HG03354 (cell line): ENCODE results near the gene RIN3.
A peak's percentile ranks its signal among the peaks of the same experiment; 100 is the strongest.

Source experiments
- ATAC-seq: cut with Tn5 transposase; IDR thresholded peaks from one replicate; pipeline ENCODE4 v1.9.1; 2021; ENCODE audit warnings: mild to moderate bottlenecking; ENCODE audit not compliant: unreplicated experiment, poor library complexity, severe bottlenecking

RIN3 gene

GRCh38 chr14:92567173-92567725 lies 53.7 kb downstream of the RIN3 start:
- no peak for ATAC-seq

DNA sequence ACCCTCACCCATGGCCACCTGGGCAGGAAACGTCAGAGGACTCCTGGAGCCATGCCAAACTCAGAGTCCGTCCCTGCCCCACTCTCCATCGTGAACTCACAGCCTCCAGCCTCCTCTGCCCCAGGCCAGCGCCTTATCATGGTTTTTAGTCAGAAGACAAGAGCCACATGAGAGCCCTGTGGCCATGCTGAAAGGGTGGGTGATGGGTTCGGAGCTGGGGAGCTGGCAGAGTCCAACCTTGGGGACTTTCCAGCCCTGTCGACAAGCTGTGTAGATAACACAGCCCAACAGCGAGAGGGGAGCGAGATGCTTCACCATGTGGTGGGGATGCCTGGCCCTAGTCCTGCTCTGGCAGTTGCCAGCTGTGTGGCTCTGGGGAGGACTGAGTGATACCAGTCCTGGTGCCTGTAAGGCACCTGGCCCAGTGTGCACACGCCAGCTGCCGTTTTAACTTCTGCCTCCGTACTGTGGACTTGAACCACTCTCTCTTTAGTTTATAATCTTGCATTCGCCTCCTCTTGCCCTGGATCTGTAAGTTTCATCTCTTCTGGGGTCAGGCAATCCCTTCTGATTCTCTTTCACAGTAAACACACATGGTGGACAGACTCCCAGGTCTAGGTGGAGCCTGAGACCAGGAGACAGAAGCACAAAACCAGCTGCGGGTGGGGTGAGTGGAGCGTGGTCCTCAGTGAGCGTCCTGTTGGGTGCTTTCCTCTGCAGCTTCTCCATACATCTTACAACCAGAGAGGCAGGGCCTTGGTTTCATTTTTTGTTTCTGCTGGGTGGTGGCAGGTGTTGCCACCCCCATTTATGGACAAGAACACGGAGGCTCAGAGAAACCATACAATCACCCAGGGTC lies 55.3 kb downstream of the RIN3 start:
- ATAC-seq, result peak; percentile 82

DNA sequence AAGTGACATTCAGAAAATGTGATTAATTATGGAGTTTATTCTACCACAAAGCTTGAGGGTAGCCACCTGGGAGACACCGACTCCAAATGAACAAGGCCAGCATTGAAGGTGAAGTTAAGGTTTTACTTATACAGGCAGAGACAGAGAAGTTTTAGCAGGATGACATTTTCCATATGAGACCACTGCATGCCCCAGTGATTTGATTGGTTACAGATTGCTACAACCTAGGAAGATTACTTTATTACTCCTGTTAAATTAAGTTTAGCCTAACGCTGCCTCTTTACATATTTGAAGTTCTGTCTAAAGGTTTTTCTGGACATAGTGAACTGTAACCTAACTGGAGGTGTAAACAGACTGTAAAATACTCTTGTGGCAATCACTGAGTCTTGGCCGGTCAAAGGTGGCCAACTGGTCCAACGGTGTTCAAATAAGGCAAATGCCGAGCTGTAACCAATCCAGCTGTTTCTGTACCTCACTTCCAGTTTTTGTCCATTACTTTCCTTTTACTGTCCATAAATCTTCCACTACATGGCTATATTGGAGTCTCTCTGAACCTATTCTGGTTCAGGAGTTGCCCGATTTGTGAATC lies 57.2 kb downstream of the RIN3 start:
- ATAC-seq, result no peak

DNA sequence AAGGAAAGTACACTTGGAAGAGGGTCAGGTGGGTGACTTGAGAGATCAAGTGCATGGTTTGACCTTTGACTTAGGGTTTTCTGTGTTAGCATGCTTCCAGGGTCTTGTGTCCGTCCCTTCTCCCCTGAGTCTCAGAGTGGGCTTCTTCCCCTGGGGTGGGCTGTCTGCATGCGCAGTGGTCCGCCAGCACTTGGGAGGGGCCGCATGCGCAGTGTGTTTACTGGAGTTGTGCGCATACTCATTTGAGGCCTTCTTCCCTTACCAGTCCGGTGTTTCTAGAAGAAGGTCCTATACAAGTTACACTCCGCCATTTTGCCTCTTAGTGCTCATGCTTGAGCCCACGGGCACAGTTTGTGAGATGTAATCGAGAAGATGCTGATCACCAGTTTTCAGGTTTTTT lies 58.5 kb downstream of the RIN3 start:
- ATAC-seq, result no peak

DNA sequence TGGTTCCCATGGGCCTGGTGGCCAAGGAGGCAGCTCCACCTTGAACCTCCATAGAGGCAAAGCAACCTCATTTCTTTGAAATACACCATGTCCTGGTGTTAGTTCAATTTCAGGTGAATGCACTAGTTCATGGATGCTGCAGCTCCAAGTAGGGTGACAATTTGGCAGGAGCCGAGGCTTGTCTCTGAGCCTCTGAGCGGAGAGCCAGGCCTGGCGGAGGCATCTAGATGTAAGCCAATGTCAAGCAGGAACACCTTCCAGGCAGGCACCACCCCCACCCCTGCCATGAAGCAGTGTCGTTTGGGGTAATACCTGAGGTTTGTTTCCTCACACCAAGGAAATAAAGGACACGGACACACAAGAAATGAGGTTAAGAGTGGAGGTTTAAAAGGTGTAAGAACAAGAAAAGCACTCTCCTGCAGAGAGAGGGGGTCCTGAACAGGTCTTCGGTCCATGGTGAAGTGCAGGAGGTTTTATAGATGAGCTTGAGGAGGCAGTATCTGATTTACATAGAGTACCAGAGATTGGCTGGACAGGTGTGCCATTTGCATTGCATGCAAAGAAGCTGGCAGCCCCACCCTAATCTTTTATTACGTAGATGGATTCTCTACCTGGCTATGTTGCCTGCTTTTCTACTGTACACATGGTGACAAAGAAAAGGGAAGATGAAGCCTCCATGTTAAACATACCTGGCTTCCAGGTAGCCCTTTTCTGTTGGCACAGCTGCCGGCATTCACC lies 60.3 kb downstream of the RIN3 start:
- no peak for ATAC-seq

DNA sequence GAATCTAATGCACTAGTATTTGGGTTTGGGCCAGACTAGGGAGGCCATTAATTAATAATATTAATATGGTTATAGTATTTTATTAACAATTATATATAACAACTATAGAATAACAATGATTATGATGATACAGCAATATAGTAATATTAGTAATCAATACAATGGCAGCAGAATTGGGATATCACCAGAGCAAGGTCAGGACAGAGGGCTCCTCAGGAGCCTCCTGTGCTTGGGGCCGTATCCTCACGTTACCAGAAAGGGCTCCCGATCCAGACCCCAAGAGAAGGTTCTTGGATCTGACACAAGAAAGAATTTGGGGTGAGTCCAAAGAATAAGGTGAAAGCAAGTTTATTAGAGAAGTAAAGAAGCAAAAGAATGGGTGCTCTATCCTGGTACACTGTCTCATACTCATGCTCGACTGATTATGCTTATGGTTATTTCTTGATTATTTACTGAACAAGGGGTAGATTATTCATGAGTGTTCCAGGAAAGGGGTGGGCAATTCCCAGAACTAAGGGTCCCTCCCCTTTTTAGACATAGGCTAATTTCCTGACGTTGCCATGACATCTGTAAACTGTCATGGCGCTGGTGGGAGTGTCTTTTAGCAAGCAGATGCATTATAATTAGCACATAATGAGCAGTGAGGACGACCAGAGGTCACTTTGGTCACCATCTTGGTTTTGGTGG lies 61.6 kb downstream of the RIN3 start:
- ATAC-seq, result no peak

DNA sequence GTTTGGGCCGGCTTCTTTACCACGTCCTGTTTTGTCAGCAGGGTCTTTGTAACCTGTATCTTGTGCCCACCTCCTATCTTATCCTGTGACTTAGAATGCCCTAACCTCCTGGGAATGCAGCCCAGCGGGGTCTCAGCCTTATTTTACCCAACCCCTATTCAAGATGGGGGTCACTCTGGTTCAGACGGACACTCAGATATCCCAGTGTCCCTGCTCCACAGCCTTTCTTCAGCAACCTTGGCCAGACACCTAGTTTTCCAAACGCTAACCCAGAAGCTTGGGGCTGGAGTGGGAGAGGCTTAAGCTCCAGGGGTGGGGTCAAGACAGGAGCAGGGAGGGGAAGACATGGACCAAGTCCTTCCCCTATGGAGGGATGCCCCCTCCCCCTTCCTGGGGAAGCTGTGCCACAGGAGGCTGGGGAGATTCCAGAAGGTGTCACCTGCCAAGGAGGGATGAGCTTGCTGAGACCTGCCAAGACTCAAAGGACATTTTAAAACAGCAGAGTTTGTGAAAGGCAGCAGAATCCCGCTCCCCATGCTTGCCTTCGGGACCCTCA lies 62.2 kb downstream of the RIN3 start:
- no peak for ATAC-seq

DNA sequence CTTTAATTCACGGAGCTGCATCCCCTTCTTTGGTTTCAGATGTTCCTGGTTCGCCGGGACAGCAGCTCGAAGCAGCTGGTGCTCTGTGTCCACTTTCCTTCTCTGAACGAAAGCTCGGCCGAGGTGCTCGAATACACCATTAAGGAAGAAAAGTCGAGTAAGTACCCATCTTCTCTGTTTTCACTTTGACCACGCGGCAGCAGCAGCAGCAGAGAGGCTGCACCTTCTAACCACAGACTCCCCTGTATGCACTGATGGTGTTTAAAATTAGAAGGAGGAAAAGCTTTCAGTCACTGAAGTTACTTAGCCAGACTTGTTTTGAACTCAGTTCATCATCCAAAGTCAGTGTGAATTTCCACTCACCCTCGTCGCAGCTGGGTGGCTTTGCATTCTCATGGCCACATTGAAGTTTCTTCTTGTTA lies 63.8 kb downstream of the RIN3 start:
- peak; percentile 86 for ATAC-seq

DNA sequence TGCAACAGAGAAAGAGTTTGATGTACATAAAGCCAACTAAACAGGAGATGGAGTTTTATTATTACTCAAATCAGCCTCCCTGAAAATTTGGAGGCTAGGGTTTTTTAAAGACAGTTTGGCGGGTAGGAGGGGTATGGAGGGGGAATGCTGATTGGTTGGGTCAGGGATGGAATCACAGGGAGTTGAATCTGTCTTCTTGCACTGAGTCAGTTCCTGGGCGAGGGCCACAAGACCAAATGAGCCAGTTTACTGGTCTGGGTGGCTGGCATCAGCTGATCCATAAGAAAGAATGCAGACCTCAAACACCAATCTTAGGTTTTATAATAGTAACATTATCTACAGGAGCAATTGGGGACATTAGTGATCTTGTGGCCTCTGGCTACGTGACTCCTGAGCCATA lies 64.9 kb downstream of the RIN3 start:
- no peak for ATAC-seq

DNA sequence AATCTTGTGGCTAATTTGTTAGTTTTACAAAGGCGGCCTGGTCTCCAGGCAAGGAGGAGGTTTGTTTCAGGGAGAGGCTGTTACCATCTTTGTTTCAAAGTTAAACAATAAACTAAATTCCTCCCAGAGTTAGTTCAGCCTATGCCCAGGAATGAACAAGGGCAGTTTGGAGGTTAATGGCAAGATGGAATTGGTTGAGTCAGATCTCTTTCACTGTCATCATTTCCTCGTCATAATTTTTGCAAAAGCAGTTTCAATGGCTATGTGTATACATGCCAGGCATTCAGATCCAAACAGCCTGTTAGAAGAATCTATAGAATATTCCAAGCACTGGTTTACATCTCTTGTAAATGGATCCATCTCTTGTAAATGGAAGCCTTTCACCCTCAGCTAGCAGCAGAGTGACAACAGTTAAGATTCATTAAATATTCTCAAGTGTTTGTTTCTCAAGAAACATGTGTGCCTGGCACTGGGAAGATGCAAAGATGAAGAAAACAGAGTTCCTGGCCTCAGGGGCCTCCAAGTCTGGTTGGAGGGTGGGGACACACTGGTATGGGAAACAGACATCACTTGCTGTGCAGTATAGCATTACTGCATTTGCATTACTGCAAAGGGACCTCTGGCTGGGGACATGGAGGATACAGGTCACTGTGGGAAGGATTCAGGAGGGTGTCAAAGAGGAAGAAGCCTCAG lies 65.8 kb downstream of the RIN3 start:
- ATAC-seq, result no peak

DNA sequence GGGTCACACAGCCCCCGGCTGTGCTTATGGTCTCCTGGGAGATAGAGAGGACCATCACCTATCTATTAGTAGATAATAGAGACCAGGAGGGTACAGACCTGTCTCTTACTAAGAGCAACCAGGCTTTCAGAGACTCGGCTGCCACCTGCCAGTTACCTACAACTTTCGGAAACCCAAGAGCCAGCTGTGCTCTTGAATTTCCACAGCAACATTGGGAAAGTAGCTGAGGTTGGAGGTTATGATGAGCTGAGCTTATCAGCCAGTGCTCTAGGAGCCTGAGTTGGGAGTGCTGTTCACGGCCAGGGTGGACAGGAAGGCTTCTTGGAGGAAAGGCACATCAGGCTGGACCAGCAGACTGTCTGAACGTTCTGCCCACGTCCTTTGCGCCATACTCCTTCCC lies 67.6 kb downstream of the RIN3 start:
- no peak for ATAC-seq

- no peak for ATAC-seq
Measured at GRCh38 chr14:92581966-92582566, 68.5 kb downstream of the RIN3 start.

DNA sequence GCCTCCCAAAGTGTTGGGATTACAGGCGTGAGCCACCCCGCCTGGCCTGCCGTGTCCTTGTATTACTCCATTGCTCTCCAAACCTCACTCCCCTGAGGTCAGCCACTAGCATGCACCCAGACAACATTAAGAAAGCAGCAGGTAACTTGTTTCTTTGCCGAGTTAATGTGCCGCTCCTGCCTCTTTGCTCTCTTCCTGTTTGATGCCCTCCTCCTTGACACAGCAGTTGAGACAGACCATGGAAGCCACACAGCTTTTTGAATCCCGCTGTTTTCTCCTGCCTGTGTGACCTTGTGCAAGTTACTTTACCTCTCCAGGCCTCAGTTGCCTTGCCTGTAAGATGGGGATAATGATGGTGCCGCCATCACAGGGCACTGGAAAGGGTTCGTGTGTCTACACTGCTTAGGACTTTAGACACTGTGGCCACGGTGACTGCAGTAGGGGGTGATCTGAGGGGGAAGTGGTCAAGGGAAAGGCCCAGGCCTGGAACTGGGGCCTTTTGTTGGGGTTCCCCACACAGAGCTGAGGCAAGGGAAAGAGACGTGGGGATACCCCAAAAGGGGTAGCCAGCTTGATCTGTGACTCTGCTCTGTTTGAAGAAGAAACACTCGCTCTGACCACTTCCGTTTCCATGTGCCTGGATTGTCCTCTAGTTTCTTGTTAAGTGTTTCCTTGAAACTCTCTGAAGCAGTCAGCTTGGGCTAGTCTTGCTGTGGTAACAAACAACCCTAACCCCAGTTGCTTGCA lies 69.3 kb downstream of the RIN3 start:
- ATAC-seq, result peak; percentile 62

DNA sequence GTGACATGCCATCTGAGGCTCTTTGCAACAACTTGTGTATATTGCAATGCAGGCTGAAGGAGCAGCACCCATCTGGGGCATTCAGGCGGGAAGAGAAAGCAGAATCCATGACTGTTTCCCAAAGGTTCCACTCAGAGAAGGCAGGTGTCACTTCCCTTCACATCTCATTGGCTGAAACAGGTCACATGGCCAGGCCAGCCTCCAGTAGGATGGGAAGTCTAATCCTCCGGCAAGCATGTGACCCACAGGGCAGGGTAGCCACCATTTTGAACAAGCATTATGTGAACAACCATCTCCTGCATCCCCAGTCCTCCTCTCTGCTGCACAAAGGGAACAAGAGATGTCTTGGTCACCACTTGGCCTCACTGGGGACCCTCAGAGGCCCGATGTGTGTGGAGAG lies 70.6 kb downstream of the RIN3 start:
- no peak for ATAC-seq

GRCh38 chr14:92584816-92585215 lies 71.2 kb downstream of the RIN3 start:
- no peak for ATAC-seq

GRCh38 chr14:92585981-92586937 lies 72.7 kb downstream of the RIN3 start:
- ATAC-seq, result peak; percentile 36
